CD14-positive monocyte (primary cell): ENCODE measurements around the gene PGAM4. TPM values are rescaled to one million over a fixed set of nuclear protein-coding genes. Genes with fewer than 3 reads are reported as not detected.

Source experiments
- DNase-seq, 3 donors: peaks; one replicate each; pipeline ENCODE4 v3.0.0-alpha.2; 2011 to 2022
- H2AFZ ChIP-seq: 2 replicates; pipeline ENCODE4 v1.6.0; 2012; ENCODE audit warnings: mild to moderate bottlenecking, low read depth, low read length, inconsistent platforms; ENCODE audit not compliant: insufficient read depth, poor library complexity, severe bottlenecking
- H3K27ac ChIP-seq, 2 donors: 1 replicate in 1 of 2; 2 replicates in 1 of 2; pipeline ENCODE4 v1.5.1; 2012 to 2013; ENCODE audit warnings: low read length in 2 of 2, control low read depth in 1 of 2, inconsistent platforms in 1 of 2, low read depth in 1 of 2, mild to moderate bottlenecking in 1 of 2
- H3K27me3 ChIP-seq, 2 donors: one replicate each; pipeline versions ENCODE4 v1.6.0 to v1.6.1; 2011 to 2013; ENCODE audit warnings: low read length in 2 of 2; ENCODE audit not compliant: control insufficient read depth in 2 of 2, insufficient read depth in 2 of 2
- H3K36me3 ChIP-seq, 2 donors: replicated peaks in 1 of 2; 1 replicate in 1 of 2; 2 replicates in 1 of 2; pipeline versions ENCODE4 v1.5.1 to v1.6.1; 2012 to 2013; ENCODE audit warnings: low read length in 2 of 2, control low read depth in 1 of 2, inconsistent platforms in 1 of 2, mild to moderate bottlenecking in 1 of 2; ENCODE audit not compliant: insufficient read depth in 2 of 2, control insufficient read depth in 1 of 2
- H3K4me1 ChIP-seq, 2 donors: 1 replicate in 1 of 2; 2 replicates in 1 of 2; pipeline versions ENCODE4 v1.5.1 to v1.6.1; 2012 to 2013; ENCODE audit warnings: low read length in 2 of 2, control low read depth in 1 of 2, inconsistent platforms in 1 of 2, mild to moderate bottlenecking in 1 of 2, moderate library complexity in 1 of 2; ENCODE audit not compliant: insufficient read depth in 2 of 2, control insufficient read depth in 1 of 2
- H3K4me2 ChIP-seq: replicated peaks from 2 replicates; pipeline ENCODE3; 2012; ENCODE audit warnings: low read length, moderate library complexity, mild to moderate bottlenecking; ENCODE audit not compliant: poor library complexity, severe bottlenecking; ENCODE audit errors: extremely low read depth
- H3K4me3 ChIP-seq, 3 experiments: fragments of 200-600 bp in 1 of 3; sonication (generic) in 1 of 3; replicated peaks in 1 of 3; 1 replicate in 2 of 3; 2 replicates in 1 of 3; pipeline ENCODE4 v1.5.1; 2011 to 2013; ENCODE audit warnings: low read length in 3 of 3, mild to moderate bottlenecking in 3 of 3, control low read depth in 2 of 3, low read depth in 2 of 3, inconsistent platforms in 1 of 3, moderate library complexity in 1 of 3
- H3K79me2 ChIP-seq: 2 replicates; pipeline ENCODE4 v1.6.0; 2012; ENCODE audit warnings: mild to moderate bottlenecking, control low read depth, inconsistent platforms, low read length, moderate library complexity; ENCODE audit not compliant: insufficient read depth
- H3K9ac ChIP-seq: 2 replicates; pipeline ENCODE4 v1.6.0; 2017; ENCODE audit warnings: low read length, mild to moderate bottlenecking; ENCODE audit not compliant: insufficient read depth, poor library complexity, severe bottlenecking
- H3K9me3 ChIP-seq, 2 donors: replicated peaks in 1 of 2; 1 replicate in 1 of 2; 2 replicates in 1 of 2; pipeline versions ENCODE4 v1.5.1 to v1.6.1; 2012 to 2013; ENCODE audit warnings: low read length in 2 of 2, control low read depth in 1 of 2; ENCODE audit not compliant: control insufficient read depth in 1 of 2, insufficient read depth in 1 of 2
- H4K20me1 ChIP-seq: 2 replicates; pipeline ENCODE4 v1.6.0; 2012; ENCODE audit warnings: mild to moderate bottlenecking, low read length, control low read depth, moderate library complexity; ENCODE audit not compliant: insufficient read depth
- H3K27ac Mint-ChIP-seq, 7 donors: one replicate each; pipeline ENCODE4 v1.8.0; 2020; ENCODE audit warnings: mild to moderate bottlenecking in 7 of 7, mixed read lengths in 7 of 7, moderate library complexity in 6 of 7, inconsistent platforms in 2 of 7
- H3K27me3 Mint-ChIP-seq, 3 donors: one replicate each; pipeline ENCODE4 v1.8.0; 2021 to 2022; ENCODE audit warnings: low read depth in 3 of 3, mild to moderate bottlenecking in 3 of 3, mixed read lengths in 3 of 3, moderate library complexity in 3 of 3, inconsistent platforms in 1 of 3
- H3K36me3 Mint-ChIP-seq, 2 donors: one replicate each; pipeline ENCODE4 v1.8.0; 2020; ENCODE audit warnings: mixed read lengths in 2 of 2, inconsistent platforms in 1 of 2, mild to moderate bottlenecking in 1 of 2
- H3K4me1 Mint-ChIP-seq: one replicate; pipeline ENCODE4 v1.8.0; 2020; ENCODE audit warnings: mild to moderate bottlenecking, mixed read lengths
- H3K4me3 Mint-ChIP-seq, 2 donors: one replicate each; pipeline ENCODE4 v1.8.0; 2020; ENCODE audit warnings: mild to moderate bottlenecking in 2 of 2, mixed read lengths in 2 of 2, moderate library complexity in 1 of 2
- H3K9me3 Mint-ChIP-seq, 7 donors: one replicate each; pipeline ENCODE4 v1.8.0; 2020 to 2022; ENCODE audit warnings: mixed read lengths in 7 of 7, mild to moderate bottlenecking in 6 of 7, moderate library complexity in 6 of 7, inconsistent platforms in 2 of 7
- CTCF ChIP-seq: fragments of 200-600 bp; IDR thresholded peaks from one replicate; pipeline ENCODE4 v1.8.0; 2022; ENCODE audit warnings: antibody characterized with exemption, mild to moderate bottlenecking
- WGBS: methylation state at CpG from one replicate; pipeline ENCODE4 v1.1.5; 2013; ENCODE audit warnings: missing lambda C conversion rate; ENCODE audit not compliant: insufficient coverage; 5-methylcytosine and 5-hydroxymethylcytosine counted together
- intact Hi-C, 2 donors: fragments of 100-400 bp; cut with micrococcal nuclease; formaldehyde crosslinking; loops; one replicate each; pipeline versions ENCODE4 v1.15.0 to v1.15.1; 2023
- polyA plus RNA-seq, 3 donors: library from polyadenylated mRNA; depleted of rRNA in 1 of 3; unstranded in 2 of 3; stranded (reverse) in 1 of 3; fragments of 300-500 nt in 2 of 3; fragments of >200 nt in 1 of 3; fragmentation: Illumina TruSeq in 2 of 3; gene quantifications; 1 replicate in 2 of 3; 2 replicates in 1 of 3; pipeline ENCODE4 v1.2.3, GENCODE V29; 2012 to 2021

The PGAM4 gene
- polyA plus RNA-seq, 3 donors = not detected

DNA sequence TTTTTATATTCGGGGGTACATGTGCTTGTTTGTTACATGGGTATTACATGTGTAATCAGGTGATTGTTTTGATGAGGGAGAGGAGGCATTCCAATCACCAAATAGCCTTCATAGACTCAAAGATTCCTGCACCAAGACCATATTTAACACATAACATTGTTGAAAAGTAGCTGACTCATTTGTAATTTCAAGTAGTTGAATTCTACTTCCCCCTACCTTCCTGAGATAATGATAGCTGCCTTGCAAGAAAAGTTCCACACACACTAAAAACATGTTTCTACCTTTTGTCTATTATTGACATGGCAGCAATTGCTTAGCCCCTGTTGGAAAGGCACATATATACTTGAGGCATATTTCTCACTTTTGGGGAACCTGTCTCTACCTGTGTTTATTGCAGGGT lies 16.1 kb downstream of the PGAM4 start:
- Histone ChIP-seq H3K79me2 (no peaks in the 10 kb centered on the region), H3K9ac (no peak overlapping the region), H3K36me3 (no peaks in the 10 kb centered on the region), H2AFZ (no peak overlapping the region), H3K27ac (peak overlapping the region in 1 of 2 donors; percentile 14), H3K9me3 (no peaks in the 10 kb centered on the region), H3K27me3 (no peaks in the 10 kb centered on the region), H3K4me3 (no peak overlapping the region), H3K4me1 (peaks cover 9% of the 10 kb centered on the region in 2 donors), H4K20me1 (no peaks in the 10 kb centered on the region), H3K4me2 (peak overlapping the region; percentile 17)
- intact Hi-C loops = no loop called here
- no peak for DNase-seq
- no CpG with 5 or more reads among the region's 1 CpG for WGBS
- no peak for TF ChIP-seq CTCF
- Mint-ChIP-seq H3K36me3 (no peaks in the 10 kb centered on the region), H3K27me3 (no peaks in the 10 kb centered on the region), H3K4me1 (peaks cover 8% of the 10 kb centered on the region), H3K4me3 (no peak overlapping the region), H3K9me3 (peaks cover 0 to 2% (median 0%) of the 10 kb centered on the region in 7 donors), H3K27ac (no peak overlapping the region)

- Histone ChIP-seq H3K36me3 (no peaks in the 10 kb centered on the region), H3K4me3 (no peak overlapping the region), H3K9me3 (no peaks in the 10 kb centered on the region), H3K27me3 (no peaks in the 10 kb centered on the region), H3K4me1 (peaks cover 9% of the 10 kb centered on the region in 2 donors), H4K20me1 (no peaks in the 10 kb centered on the region), H2AFZ (no peak overlapping the region), H3K79me2 (no peaks in the 10 kb centered on the region), H3K4me2 (no peak overlapping the region), H3K9ac (no peak overlapping the region), H3K27ac (no peak overlapping the region)
- Mint-ChIP-seq H3K27ac (no peak overlapping the region), H3K4me3 (no peak overlapping the region), H3K9me3 (peaks cover 0 to 2% (median 0%) of the 10 kb centered on the region in 7 donors), H3K4me1 (peaks cover 6% of the 10 kb centered on the region), H3K27me3 (no peaks in the 10 kb centered on the region), H3K36me3 (no peaks in the 10 kb centered on the region)
- no peak for DNase-seq
- TF ChIP-seq CTCF = no peak
- no CpG with 5 or more reads among the region's 1 CpG for WGBS
- intact Hi-C loops = no loop called here
Measured at GRCh38 chrX:77952173-77952572, 17.3 kb downstream of the PGAM4 start.
